ENCODE results near the gene PACSIN1.

The PACSIN1 gene

DNA sequence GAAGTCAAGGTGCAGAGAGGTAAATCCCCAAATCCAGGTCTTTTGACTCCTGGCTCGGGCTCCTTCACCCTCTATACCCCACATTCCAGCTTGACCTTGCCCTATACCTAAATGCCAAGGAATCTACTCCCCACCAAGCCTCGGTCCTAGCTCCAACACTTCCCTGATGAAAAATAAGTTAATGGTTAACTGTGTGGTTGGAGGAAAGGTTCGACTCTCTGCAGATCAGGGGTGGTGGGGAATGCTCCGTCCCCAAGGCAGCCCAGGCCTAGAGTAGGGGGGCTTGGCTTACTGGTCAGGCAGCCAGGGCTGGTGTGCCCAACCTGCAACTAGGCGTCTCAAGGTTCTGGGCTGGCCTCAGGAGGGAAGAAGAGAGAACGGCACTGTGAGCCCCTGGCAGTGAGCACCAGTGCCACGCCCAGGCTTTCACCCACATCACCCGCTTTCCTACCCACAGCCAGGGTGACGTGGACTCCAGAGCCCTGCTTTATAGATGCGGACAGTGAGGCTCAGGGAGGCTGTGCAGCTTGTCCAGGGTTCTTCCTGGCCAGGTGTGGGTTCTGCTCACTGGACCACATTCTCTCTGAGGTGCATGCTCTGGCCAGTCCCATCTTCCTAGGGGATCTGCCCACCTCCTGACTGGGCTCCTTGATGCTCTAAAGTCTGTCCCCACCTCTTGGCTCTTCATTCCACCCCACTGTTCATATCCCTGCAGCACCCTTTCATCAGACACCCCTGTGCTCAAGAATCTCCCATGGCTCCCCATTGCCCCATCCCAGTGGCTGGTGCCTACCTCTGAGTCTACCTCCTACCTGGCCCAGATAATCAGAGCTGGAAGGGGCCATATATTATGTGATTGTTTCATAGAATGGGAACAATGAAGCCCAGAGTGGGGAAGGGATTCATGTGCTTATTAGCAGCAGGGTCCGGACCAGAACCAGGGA is 82.1 kb downstream of the PACSIN1 start:
- DNase-seq = no peak

DNA sequence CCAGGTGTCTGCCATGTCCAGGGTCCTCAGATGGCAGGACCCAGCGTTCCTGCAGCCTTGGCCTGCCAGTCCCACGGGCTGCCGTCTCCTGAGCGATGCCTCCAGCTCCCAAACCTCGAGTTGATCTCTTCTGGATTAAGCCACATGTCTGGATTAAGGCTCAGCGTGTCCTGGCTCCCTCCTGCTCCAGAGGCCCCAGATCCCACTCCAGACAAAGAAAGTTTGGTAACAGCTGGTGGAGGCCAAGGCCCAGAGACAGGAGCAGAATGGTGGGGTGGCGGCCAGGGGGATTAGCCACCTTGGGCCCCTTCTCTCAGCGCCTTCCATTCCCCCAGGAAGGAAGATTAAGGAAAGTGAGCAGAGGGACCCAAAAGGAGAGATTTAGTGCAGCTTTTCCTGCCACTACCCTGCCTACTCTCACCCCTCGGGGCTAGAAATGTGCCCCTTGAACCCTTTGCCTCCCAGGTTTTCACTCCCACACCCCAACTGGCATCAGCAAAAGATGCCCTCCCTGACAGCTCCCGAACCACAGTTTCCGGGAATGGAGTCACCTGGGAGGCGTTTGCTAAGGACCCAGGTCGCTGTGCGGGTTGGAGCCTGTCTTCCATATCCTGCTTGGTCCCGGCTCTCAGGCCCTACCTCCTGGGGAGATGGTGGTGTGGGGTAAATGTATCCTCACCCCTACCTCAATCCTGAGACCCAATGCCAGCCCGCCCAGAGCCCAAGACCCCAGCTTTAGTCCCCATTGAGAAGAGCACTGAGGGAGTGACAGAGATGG is 83.3 kb downstream of the PACSIN1 start:
- DNase-seq = no peak

DNA sequence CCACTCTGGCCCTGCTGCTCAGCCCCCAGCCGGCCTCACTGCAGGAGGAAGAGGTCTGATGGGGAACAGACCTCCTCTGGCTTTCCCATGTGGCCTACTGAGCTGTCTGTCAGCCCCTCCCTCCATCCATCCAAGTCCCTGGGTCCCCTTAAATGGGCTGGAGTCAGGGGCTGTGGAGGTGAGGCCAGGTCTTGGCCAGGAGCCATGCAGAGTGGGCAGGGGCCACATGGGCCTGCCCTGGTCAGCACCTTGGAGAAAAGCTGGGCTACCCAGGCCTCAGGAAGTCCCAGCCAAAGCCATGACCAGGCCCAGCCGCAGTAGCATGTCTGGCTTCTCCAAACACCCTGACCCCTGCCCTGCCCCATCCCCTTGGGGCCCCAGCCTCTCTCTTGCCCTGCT is 83.9 kb downstream of the PACSIN1 start:
- DNase-seq = no peak

DNA sequence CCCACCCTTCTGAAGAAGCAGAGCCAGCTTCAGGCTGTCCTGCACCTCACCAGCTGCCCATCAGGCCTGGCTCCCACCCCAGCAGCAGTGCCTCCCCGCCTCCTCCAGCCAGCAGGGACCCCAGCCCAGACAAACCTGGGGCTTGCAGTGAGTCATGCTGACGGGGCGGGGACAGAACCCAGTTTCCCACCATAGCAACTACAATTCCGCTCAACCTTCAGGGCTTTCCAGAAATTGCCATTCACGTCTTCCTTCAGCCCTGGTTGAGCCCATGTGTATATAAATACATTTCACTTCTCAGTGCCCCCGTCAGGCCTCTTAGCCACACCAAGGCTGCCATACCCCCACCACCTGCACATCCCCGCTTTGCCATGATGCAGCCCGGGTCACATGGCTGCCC is 85.8 kb downstream of the PACSIN1 start:
- DNase-seq = no peak

DNA sequence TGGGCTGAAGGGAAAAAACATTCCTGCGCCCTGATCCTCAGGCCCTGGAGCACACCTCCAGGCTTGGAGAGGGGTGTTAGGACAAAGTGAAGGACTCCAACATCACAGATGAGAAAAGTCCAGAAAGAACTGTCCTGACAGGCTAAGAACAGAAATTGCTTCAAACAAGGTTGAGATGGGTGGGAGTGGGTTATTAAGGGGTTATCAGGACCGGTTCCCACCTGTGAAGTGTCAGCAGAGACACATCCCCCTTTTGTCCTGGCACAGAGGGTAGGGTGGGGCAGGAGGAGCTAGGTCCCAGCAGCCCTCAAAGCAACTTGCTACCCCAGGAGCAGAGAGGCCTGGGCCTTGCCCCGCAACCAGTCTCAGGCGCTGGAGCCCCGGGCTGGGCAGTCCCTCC is 86.7 kb downstream of the PACSIN1 start:
- DNase-seq = no peak

DNA sequence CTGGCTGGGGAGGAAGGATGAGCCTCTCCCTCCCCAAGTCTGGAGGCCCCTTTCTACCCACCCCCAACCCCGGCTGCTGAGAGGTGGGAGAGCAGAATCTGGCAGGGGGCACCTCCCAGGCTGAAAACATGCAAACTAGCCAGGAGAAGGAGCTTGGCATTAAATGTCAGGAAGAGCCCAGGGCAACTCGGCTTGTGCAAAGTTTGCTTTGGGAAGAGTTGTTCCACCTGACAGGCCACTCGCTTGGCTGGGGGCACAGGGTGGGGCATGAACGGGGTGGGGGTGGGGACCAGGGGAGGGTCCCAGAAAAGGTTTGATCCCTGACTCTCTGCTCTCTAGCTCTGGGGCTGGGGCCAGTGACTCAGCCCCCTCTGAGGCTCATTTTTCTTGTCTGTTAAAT is 87.3 kb downstream of the PACSIN1 start:
- DNase-seq = no peak

DNA sequence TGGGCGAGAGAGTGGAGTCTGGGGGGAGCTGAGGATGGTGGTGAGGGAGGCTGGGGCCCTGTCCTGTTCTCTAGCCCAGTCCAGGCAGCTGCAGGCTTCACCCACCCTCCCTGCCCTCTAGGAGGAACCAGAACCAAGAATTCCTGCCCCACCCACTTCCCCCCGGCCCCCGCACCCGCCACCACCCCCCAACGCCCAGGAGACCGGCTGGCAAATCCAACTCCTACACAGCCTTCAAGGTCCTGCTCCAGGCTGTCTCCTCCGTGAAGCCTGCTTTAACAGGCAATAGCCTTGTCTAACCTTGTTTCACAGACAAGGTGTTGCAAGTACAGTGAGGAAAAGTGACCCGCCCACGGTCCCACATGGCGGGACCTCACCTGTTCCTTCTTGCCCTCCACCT is 87.9 kb downstream of the PACSIN1 start:
- no peak for DNase-seq

DNA sequence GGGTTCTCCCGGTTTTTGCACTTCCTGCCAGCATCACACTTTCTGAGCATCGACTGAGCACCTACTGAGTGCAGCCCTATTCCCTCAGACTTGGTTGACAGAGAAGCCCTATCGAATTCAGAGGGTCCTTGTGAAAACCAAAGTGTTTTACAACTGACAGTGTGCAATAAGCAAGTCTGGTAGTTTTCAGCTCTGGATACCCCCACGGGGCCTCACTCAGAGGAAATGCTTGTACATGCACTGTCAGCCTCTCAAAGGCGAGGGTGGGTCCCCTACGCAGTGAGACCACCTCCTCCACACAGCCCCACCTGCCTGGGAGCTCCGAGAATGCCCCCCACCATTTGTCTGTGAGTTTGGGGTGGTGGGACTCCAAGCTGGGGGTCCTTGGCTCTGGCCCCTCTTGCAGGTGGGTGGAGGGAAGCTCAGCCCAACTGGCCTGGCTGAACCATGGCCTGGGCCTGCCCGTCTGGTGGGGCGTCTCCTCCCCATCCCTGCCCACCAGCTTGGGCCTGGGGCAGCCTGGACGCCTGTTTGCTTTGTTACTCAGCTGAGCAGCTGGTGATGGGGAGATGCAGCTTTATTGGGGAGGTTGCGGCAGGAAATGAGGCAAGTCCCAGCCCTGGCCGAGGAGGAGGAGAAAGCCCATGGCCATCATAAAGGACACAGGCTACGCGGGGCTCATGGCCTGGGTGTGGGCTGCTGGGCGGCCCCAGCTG is 88.6 kb downstream of the PACSIN1 start:
- DNase-seq = no peak

DNA sequence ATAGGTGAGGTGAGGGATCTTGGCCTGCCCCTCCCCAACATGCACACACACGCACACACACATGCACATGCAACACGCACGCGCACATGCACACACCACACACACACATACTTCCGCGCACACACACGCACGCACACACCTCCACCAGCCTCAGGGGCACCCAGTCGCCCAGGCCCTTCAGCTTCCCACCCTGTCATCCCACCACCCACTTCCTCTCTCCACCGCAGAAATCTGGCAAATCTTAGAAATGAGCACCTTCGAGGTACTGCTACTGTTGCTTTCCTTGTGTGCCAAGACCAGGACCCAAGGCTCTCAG is 89.1 kb downstream of the PACSIN1 start:
- no peak for DNase-seq

DNA sequence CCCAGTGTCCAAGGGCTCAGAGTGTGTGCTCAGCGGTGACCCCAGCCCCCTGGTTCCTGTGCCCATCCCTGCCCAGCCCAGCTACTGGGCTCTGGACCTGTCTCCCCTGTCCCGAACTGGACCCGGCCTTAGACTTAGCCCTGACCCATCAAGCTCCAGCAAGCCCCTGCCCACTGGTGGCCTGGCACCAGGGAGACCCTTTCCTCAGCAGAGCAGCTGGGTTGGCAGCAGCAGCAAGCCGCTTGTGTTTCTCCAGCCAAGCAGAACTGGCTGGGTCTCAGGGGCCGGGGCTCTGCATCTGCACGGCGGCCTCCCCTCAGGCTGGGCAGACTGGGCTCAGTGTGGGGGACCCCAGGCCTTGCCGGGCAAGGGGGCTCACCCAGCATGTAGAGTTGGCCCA is 89.5 kb downstream of the PACSIN1 start:
- DNase-seq = no peak

DNA sequence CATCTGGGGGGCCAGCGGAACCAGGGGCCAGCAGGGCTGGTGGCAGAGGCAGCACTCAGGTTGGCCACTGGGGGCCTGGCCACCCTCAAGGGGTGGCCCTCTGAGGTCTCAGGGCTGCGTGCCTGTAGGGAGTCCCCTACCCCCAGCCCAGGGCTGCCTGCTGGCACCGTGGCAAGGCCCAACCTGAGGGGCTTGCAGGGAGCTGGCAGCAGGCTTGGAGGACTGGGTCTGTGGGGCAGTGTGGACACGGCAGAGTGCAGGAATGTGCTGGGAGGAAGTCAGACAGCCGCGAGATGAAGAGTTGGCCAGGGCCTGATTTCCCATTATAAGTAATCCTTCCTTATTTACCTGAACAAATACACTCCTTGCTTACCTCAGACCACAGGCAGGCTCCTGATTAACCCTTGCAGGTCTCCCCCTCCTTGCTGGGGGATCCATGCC is 90.2 kb downstream of the PACSIN1 start, which contains the start of gene SPDEF:
TSS of gene SPDEF (minus strand) at position 299 of the 441 bp plus-strand sequence. CDS start 11,874 bp downstream, outside the sequence.
- DNase-seq = no peak

DNA sequence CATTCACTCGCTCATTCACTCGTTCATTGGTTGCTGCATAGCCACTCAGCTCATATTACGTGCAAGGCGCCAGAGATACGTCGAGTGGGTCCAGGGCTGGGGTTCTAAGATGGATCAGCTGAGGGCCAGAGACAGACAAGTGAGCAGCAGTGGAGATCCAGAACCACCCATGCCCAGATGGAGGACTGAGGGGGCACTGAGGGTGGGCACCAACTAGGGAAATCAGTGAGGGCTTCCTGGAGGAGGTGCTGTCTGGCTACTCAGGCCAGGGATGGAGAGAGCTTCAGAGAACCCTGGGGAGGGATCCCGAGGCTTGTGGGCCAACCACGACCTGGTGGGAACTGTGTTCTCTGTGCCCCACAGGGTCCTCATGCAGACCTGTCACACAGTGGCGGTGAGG is 90.6 kb downstream of the PACSIN1 start:
- no peak for DNase-seq

DNA sequence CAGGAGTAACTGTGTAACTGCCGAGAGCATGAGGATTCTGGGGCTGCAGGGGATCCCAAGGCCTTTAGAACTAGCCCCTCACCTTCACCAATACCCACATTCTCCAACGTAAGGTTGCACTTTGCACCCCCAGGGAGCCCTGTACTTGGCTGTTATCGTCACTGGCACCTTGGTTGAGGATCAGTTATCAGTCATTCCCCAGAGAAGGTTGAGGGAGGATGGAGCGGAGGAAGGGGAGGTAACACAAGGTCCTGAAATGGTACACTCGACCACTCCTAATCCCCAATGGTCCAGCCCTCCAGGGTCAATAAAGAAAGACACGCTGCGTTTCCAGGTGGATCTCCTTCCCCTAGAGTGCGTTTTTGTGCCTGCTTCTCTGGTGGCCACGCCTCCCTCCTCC is 91.4 kb downstream of the PACSIN1 start:
- DNase-seq = no peak

DNA sequence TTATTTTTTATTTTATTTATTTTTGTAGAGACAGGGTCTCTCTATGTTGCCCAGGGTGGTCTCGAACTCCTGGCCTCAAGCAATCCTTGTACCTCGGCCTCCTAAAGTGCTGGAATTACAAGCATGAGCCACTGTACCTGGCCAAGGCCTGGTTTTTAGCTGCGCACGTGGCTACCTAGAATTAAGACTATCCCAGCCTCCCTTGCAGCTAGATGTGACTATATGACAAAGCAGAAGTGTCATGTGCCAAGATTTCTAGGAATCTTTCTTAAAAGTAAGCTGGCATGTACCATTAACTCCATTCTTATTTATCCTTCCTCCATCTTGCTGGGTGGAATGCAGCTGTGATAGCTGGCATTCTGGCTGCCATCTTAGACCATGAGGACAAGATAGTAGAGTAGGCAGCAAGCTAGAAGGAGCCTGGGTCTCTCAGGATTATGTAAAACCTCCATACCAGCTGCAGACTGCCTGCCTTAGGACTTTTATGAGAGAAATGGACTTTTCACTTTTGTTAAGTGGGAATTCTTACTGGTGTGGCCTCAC is 92.4 kb downstream of the PACSIN1 start:
- no peak for DNase-seq

DNA sequence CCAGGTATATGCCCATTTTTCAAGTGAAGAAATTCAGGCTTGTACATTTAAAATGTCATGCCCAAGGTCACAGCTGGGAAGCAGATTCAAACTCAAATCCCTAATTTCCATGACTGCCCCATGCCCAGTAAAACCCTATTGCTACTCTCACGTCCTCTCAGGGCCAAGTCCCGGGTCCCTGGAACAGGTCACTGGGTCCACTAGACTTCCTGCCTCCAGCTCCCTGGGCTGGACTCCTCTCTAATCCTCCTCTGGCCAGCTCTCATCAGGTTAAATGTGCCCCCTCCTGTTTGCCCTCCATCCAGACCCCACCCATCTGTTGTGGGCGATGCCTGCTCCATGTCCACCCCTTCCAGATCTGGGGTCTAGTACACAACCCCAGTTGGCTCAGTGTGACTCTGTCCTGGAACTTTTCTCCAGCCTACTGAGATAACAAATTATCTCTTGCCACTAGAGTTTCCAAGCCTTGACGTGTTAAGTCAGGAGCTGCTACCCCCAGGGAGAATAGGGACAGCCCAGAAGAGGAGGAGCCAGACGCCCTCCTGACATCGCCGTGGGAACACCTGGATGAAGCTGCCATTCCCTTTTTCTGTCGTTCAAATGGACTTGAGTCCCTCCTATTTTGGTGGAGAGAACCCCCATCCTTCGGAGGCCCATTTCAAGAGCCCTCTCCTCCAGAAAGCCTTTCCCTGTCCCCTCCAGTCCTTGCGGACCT is 93.9 kb downstream of the PACSIN1 start:
- DNase-seq = no peak

DNA sequence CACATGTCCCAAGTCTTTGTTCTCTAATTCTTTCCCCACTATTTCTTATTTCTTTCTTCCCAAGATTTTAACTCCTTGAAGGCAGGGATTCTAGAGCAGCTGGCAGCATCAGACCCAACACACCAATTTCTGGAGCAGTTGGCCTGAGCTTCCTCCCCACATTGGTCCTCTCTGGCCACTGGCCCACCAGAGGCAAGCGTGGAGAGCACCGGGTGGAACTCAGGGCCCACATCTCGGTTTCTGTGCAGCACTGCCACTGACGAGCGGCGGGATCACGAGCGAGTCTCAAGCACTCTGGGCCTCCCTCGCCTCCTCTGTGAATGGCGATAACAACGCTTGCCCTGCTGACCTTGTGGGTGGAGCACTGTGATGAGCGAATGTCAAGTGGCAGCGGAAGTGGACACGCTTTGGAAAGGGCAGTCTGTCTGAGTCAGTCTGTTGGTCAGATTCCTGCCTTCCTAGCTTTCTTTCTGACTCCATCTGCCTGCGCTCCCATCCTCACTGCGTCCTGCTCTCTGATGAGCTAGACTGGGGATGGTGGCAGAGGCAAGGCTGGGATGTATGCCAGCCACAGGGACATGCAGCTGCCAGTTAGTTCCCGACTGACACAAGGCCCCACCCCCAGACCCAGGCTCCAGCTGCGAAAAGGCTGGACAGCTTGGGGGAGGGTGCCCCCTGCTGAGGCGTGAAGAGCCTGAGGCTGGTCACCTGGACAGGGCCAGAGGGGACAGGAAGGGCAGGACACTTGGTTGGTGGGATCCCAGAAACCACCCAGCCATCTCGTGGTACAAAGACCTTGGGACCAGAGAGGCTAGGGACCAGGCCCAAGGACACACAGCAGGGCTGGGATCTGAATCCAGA is 94.7 kb downstream of the PACSIN1 start:
- DNase-seq = peak; percentile 87

DNA sequence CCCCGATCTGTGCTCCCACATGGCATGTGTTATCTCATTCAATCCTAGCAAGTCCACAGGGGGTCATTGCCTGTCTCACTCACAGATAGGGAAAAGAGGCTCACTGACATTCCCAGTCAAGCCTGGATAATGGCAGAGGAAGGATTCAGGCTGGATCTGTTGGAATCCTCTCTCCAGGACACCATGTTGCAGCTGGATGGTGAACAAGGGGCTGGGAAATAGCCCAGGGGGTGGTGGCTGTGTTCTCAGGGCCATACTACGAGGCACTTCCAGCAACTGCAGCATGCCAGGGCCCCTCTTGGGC is 95.3 kb downstream of the PACSIN1 start:
- DNase-seq = no peak

DNA sequence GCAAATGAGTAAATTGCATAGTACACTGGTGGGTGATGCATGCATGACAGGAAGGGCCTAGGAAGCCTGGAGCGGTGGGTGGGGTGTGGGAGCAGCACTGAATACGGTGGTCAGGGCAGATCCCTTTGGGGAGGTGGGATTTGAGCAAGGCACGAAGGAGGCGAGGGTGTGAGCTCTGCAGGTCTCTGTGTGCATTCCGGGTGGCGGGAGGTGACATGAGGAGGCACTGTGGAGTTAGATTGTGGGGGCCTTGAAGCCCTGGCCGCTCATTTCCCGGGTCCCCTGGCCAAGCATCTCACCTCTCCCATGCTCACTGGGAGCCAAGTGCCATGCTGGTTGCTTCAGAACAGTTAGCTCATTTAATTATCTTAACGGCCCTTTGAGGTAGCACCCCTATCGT is 96.5 kb downstream of the PACSIN1 start:
- DNase-seq = no peak

DNA sequence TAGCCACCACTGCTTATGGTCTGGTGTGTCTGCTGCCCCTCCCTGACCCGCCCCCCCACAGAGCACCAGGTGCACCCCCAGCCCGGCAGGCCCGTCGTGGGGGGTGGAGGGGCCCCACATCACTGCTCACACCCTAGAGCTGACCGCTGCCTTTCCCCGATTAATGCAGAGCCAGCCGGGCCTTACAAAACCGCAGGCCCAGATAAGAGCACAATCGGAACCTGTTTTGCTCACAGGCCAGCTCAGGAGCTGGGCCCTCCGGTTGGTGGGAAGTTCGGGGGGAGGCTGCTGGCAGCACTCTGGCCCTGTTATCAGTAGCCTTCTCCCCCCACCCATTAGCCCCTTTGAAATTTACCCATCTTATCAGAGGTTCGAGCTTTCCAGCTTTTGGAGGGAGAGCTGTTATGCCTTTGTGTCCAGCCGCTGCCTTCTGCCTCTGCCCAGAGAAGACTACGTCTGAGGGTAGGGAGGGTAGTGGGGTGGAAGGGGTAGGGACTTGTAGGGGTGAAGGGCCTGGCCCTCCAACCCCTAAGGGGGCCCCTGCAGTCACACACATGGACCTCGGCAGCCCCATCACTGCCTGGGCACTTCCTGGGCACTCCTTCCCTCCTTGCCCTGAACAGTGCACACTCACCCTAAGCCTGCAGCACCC is 97.1 kb downstream of the PACSIN1 start:
- no peak for DNase-seq

DNA sequence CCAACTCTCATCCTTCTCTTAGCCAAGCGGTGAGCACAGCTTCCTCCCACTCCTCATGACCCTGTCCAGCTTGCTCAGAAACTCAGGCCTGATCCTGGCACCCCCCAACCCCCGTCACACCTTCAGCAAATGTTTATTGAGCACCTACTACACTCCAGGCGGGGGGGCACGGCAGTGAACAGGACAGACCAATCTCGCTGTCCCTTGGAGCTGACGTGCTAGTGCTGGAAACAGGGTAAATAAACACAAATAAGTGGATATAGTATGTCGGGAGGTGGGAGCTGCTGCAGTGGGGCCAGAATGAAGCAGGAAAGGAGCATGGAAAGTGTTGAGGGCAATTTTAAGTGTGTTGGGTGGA is 97.6 kb downstream of the PACSIN1 start:
- no peak for DNase-seq

DNA sequence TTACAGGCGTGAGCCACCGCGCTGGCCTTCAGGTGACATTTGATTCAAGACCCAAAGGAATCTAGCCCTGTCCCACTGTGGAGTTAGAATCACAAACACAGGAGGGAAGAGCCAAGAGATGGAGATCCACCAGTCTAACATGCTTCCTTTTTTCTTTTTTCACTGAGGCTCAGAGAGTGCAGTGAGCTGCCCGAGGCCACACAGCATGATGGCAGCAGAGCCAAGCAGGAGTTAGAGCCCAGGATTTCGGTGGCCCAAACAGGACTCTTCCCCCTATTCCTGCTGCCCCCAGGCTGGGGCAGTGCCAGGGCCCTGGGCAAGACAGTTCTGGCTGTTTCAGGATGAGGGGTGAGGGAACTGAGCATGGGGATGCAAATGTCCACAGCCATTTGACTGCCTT is 98.3 kb downstream of the PACSIN1 start:
- DNase-seq = no peak
